WTC11 (cell line): ENCODE results near the gene SPECC1L.

ENCODE experiments used
- TF ChIP-seq, protein P1 (sequence below): fragments of 200-600 bp; IDR thresholded peaks from 2 replicates; pipeline ENCODE4 v1.8.0; 2022; ENCODE audit warnings: antibody characterized with exemption
- TF ChIP-seq, protein P2 (sequence below): sonication (generic); formaldehyde crosslinking; IDR thresholded peaks from 2 replicates; pipeline ENCODE4 v1.8.0; 2022; ENCODE audit warnings: mild to moderate bottlenecking, missing genetic modification reagents
- TF ChIP-seq, protein P3 (sequence below): sonication (generic); formaldehyde crosslinking; IDR thresholded peaks from 2 replicates; pipeline ENCODE4 v1.8.1; 2022; ENCODE audit warnings: low read depth, missing genetic modification reagents, borderline replicate concordance
- TF ChIP-seq, protein P4 (sequence below): sonication (generic); formaldehyde crosslinking; IDR thresholded peaks from 2 replicates; pipeline ENCODE4 v1.8.1; 2023; ENCODE audit warnings: mild to moderate bottlenecking, moderate library complexity, missing genetic modification reagents

GRCh38 chr22:24410110-24410856 lies 139.7 kb downstream of the SPECC1L start:
- TF ChIP-seq, protein P1, sequence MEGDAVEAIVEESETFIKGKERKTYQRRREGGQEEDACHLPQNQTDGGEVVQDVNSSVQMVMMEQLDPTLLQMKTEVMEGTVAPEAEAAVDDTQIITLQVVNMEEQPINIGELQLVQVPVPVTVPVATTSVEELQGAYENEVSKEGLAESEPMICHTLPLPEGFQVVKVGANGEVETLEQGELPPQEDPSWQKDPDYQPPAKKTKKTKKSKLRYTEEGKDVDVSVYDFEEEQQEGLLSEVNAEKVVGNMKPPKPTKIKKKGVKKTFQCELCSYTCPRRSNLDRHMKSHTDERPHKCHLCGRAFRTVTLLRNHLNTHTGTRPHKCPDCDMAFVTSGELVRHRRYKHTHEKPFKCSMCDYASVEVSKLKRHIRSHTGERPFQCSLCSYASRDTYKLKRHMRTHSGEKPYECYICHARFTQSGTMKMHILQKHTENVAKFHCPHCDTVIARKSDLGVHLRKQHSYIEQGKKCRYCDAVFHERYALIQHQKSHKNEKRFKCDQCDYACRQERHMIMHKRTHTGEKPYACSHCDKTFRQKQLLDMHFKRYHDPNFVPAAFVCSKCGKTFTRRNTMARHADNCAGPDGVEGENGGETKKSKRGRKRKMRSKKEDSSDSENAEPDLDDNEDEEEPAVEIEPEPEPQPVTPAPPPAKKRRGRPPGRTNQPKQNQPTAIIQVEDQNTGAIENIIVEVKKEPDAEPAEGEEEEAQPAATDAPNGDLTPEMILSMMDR, result no peak
- TF ChIP-seq, protein P2, sequence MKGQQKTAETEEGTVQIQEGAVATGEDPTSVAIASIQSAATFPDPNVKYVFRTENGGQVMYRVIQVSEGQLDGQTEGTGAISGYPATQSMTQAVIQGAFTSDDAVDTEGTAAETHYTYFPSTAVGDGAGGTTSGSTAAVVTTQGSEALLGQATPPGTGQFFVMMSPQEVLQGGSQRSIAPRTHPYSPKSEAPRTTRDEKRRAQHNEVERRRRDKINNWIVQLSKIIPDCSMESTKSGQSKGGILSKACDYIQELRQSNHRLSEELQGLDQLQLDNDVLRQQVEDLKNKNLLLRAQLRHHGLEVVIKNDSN, result no peak
- TF ChIP-seq, protein P3, sequence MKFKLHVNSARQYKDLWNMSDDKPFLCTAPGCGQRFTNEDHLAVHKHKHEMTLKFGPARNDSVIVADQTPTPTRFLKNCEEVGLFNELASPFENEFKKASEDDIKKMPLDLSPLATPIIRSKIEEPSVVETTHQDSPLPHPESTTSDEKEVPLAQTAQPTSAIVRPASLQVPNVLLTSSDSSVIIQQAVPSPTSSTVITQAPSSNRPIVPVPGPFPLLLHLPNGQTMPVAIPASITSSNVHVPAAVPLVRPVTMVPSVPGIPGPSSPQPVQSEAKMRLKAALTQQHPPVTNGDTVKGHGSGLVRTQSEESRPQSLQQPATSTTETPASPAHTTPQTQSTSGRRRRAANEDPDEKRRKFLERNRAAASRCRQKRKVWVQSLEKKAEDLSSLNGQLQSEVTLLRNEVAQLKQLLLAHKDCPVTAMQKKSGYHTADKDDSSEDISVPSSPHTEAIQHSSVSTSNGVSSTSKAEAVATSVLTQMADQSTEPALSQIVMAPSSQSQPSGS (CRISPR knock-in tag), result no peak
- TF ChIP-seq, protein P4, sequence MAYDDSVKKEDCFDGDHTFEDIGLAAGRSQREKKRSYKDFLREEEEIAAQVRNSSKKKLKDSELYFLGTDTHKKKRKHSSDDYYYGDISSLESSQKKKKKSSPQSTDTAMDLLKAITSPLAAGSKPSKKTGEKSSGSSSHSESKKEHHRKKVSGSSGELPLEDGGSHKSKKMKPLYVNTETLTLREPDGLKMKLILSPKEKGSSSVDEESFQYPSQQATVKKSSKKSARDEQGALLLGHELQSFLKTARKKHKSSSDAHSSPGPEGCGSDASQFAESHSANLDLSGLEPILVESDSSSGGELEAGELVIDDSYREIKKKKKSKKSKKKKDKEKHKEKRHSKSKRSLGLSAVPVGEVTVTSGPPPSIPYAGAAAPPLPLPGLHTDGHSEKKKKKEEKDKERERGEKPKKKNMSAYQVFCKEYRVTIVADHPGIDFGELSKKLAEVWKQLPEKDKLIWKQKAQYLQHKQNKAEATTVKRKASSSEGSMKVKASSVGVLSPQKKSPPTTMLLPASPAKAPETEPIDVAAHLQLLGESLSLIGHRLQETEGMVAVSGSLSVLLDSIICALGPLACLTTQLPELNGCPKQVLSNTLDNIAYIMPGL (CRISPR knock-in tag), result no peak
